Sciatic nerve (tissue), 2 donors: ENCODE data around the gene MYO1A. TPM values are rescaled to one million over a fixed set of nuclear protein-coding genes. Genes with fewer than 3 reads are reported as not detected.

ENCODE experiments used
- ATAC-seq: fragments of 200-7000 bp; cut with Tn5 transposase; one replicate; pipeline ENCODE4 v1.9.1; 2020; ENCODE audit warnings: mild to moderate bottlenecking, moderate library complexity
- DNase-seq: peaks from one replicate; pipeline ENCODE4 v3.0.0-alpha.2; 2020; ENCODE audit warnings: low spot score
- intact Hi-C: fragments of 100-400 bp; cut with DNase I; formaldehyde crosslinking; loops from one replicate; pipeline ENCODE4 v1.14.2; 2022
- total RNA-seq: library from RNA; stranded (reverse); fragmentation: NEBNext Ultra II Directional; extraction: Animal tissue kit (Norgen Biotek cat#: 25700); gene quantifications from one replicate; pipeline ENCODE4 v1.2.1, GENCODE V29; 2021
- donor health status: DM: no; HTN: no; CAD: no.
- donor health status: DM: no; HTN: no; CAD: no.

The MYO1A gene
- total RNA-seq, 1 donor from 2014 or later, result 0.36 TPM

DNA sequence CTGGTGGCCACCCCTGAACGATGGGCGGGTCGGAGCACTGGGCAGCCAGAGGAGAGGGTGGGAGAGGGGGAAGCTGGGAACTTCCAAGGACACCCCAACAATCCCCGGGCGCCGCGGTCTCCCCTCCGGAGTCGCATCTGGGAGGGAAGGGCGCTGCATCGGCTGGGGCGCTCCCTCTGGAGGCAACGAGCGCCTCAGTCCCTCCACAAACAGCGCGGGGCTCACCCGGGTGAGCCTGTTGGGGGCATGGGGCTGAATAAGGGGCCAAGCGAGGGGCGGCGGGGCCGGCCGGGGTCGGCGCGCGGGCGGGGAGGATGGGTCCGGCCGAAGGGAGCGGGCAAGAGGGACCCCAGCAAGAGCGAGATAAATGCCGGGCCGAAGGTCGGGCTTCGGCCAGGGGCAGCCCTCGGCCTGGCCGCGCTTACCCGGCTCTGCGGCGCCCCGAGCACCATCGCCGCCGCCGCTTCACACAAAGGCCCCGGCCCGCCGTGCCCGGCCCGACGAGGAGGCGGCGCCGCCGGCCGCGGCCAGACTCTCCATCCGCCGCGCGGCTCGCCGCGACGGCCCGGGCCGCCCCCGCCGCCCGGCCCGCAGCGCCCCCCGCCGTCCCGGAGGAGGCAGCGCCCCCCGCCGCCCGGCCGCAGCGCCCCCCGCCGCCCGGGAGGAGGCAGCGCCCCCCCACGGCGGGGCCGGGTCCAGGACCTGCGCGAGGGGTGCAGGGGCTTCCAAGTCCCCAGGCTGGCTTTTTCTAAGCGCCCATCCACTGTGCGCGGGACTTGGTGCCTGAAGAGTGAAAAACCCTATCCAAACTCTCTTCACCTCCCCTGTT lies 43.7 kb downstream of the MYO1A start, which contains the start of gene ZBTB39:
Gene ZBTB39 (minus strand): TSS at position 567 of the 829 bp plus-strand sequence. CDS start 1,629 bp downstream, outside the sequence.
- peak; percentile 75 for DNase-seq
- intact Hi-C loops, result no loop called here
- peak; percentile 47 for ATAC-seq

DNA sequence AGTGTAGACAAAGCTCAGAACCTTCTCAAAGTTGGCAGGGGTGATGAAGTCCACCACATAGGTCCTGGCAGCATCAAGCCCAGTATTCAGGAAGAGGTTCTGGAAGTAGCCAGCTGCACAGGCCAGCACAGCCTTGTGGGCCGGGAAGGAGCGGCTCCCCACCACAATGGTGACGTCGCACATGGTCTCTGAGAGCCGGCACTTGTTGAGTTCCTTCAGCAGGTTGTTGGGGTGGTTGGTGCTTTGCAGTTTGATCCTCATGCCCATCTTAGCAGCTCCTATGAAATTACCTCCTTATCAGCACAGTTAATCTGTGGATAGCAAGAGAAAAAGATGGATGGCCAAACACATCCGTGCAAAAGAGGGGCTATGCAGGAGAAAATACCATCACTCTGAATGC lies 45.3 kb downstream of the MYO1A start:
- DNase-seq (no peak), ATAC-seq (no peak)
- intact Hi-C loops, result no loop called here

DNA sequence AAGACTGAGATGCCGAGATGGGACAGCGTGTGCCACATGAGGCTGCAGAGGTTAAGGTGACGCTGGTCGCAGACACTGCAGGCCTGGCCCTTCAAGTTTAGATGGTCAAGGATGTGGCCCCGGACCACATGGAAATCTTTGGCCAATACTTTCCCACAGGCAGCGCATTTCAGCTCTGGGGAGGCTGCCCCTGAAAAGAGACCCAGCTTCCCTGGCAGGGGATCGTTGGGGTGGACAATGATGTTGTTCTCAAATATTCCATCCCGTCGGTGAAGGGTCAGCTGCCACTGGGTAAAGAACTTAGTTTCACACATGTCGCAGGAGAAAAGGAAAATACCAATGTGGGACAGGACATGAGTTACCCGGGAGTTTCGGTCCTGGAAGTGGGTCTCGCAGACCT lies 46.5 kb downstream of the MYO1A start:
- intact Hi-C loops, result no loop called here
- ATAC-seq, result no peak
- DNase-seq, result no peak

DNA sequence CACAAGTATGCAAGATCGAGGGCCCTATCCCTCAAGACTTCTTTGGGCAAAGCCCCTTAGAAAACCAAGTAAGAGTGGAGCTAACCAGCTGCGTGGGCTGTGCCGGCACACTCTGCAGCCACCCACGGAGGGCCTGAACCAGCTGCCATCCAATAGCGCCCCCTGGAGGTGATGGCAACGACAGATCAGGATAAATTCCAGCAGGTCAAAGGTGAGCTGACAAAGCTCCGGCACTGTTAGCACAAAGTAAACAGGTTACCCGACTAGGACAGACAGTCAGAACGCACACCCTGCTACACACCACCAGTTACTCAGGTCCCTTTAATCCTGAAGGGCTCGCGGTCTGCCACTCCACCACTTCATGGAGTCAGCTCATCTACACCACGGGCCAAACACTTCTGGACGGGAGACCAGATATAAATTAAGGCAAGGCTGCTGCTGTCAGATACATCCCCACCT lies 48.5 kb downstream of the MYO1A start:
- intact Hi-C loops, result no loop called here
- DNase-seq (peak; percentile 74), ATAC-seq (peak; percentile 29)

DNA sequence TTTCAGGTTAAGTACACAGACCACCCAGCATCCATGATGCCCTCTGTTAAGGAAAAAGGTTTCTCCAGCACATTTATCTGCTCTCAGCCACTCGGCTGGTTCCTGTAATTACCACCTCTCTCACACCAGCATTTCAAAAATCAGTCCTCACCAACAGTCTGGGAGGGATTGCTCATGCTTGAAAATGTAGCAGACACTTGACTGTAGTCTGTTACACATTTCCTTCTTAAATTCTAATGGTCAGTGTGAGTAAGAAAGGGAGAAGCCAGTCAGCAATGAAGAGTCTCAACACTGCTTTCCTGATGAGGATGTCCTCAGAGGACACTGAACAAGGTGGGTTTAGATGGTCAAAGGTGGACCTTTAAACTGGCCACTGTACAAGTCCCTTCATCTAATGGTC lies 49.5 kb downstream of the MYO1A start:
- ATAC-seq (no peak), DNase-seq (no peak)
- intact Hi-C loops, result no loop called here

DNA sequence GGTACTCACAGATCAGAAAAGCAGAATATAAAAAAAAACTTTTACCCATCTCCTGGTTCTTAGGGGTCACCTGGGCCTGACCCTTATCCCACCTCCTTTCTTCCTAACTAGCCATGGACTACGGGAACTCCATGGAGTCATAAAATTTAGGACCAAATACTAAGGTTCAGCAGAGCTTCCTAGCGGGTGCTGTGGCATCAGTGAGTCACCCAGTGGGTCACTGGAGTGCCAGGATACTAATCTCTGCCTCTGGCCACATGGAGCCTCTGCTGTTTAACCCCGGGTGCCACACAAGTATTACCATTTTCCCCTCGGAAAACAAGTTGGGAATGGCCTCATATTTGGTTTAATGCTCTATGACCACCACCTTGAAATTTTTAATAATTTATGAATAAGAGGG lies 50.5 kb downstream of the MYO1A start:
- DNase-seq, result no peak
- intact Hi-C loops, result no loop called here
- ATAC-seq, result no peak

DNA sequence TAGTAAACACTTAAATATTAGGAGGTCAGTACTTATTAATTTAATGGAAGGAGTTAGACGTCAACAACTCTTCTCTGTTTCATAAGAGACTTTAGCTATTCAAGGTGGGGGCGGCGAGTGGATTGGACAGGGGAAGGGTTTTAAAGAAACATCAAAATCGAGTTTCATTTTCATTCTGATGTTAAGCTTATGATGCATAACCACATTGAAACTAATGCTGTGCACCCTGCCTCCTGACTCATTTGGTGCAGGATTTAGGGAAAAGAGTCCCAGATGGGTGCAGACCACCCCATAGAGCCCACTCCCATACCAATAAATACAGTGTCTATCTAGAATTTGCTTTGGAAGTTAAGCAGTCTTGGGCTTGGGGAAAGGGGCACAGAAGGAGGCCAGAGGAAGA lies 50.9 kb downstream of the MYO1A start:
- no peak for DNase-seq
- intact Hi-C loops, result no loop called here
- ATAC-seq, result no peak

DNA sequence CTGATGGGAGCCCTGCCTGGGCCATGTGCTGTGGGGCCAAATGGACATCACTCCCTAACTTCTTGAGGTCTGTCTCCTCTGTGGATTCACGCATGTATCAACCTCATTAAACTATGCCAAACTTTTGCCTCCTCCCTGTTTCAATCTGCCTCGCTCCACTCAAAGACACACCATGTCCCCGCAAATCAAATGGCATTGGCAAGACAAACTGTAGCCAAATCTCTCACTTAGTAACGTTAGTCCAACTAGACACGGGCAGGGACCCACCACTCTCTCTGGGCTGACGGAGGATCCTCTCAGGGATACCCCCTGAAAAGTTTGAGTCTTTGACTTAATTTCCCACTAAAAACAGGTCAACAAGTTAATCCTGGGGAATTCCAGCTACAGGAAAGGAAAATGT lies 51.6 kb downstream of the MYO1A start:
- DNase-seq (no peak), ATAC-seq (no peak)
- intact Hi-C loops, result no loop called here

DNA sequence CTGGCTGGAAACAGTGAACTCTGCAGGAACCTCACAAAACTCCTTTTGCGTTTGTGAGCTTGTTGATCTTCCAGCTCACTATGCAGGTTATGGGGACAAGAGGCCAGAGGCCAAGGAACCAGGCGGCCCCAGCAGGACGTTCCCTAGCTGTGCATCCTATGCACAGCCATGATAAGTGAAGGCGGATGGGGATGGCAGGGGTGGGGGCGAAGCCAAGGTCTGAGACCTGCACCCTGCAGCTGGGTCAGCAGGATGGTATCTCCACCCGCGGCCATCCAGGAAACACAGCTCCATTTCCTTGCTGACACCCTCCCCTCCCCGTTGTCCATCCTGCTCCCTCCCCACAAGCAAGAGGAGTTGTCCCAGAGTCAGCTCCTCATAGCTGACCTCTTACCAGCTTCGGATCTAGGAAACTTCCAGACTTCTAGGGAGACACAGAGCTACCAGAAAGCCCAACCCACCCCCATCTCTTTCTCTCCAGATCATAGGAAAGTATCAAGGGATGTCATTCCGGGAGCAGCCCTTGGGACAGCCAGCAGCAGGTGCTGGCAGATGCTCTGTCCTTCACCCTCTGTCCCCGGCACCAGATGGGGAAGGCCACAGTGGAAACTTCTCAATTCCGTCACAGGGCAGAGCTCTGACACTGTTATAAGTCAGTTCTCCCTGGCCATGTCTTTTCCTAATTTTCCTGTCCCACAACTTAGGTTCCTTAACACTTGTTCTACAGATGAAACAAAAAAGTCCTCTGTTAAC lies 53.0 kb downstream of the MYO1A start:
- DNase-seq (no peak), ATAC-seq (no peak)
- intact Hi-C loops, result no loop called here

DNA sequence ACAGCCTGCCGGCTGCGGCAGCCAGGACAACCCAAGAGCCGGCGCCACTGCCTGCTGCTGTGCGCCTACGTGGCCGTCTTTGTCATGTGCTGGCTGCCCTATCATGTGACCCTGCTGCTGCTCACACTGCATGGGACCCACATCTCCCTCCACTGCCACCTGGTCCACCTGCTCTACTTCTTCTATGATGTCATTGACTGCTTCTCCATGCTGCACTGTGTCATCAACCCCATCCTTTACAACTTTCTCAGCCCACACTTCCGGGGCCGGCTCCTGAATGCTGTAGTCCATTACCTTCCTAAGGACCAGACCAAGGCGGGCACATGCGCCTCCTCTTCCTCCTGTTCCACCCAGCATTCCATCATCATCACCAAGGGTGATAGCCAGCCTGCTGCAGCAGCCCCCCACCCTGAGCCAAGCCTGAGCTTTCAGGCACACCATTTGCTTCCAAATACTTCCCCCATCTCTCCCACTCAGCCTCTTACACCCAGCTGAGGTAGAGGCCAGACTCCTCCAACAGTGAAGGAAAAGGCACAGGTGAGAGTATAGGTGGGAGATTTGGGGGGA lies 53.9 kb downstream of the MYO1A start:
- DNase-seq, result no peak
- intact Hi-C loops, result no loop called here

DNA sequence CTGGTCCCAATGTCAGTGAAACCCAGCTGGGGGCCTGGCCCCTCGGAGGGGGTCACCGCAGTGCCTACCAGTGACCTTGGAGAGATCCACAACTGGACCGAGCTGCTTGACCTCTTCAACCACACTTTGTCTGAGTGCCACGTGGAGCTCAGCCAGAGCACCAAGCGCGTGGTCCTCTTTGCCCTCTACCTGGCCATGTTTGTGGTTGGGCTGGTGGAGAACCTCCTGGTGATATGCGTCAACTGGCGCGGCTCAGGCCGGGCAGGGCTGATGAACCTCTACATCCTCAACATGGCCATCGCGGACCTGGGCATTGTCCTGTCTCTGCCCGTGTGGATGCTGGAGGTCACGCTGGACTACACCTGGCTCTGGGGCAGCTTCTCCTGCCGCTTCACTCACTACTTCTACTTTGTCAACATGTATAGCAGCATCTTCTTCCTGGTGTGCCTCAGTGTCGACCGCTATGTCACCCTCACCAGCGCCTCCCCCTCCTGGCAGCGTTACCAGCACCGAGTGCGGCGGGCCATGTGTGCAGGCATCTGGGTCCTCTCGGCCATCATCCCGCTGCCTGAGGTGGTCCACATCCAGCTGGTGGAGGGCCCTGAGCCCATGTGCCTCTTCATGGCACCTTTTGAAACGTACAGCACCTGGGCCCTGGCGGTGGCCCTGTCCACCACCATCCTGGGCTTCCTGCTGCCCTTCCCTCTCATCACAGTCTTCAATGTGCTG lies 54.6 kb downstream of the MYO1A start:
- DNase-seq (no peak), ATAC-seq (no peak)
- intact Hi-C loops, result no loop called here

More for the DNA sequence above, 53.9 kb downstream of the MYO1A start:
- ATAC-seq, result no peak

DNA sequence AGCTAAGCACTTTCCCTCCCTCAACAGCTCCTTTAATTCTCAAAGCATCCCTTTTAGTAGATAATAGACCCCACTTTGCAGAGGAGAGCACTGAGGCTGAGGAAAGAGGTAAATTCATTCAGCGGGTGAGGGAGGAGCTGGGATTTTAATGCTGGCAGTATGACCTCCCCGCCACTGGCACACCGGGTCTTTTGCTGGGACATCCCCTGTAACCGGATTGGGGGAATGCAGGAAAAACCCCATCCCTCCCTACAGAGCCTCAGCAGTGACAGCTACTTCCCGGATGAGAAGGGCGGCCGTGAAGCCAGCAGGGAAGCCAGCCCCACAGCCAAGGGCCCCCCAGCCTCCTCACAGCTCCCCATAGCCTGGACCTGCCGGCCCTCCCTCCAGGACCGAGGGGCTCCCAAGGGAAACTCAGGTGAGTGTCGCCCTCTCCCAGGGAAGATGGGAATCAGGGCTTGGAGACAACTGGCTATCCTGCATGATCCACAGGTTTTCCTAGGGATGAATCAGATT lies 55.6 kb downstream of the MYO1A start:
- DNase-seq, result no peak
- intact Hi-C loops, result no loop called here
- ATAC-seq, result no peak

DNA sequence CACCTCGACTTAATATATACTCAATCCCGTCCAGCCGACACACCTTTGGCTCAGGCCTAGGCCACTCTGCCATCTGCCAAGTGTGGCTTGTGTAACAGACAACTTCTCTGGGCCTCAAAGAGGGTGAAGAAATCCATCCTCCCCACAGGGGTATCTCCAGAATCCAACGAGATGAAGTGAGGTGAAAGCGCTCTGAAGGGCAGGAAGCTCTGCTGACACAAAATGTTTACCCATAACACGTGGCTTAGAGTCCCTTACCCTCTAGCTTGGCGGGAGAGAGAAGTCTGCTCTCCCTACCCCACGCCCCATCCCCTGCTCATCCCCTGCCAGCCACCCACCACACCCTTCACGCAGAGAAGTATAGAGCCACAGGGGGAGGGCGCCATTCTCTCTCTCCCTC lies 56.6 kb downstream of the MYO1A start:
- peak; percentile 34 for DNase-seq
- intact Hi-C loops, result no loop called here
- ATAC-seq, result no peak

DNA sequence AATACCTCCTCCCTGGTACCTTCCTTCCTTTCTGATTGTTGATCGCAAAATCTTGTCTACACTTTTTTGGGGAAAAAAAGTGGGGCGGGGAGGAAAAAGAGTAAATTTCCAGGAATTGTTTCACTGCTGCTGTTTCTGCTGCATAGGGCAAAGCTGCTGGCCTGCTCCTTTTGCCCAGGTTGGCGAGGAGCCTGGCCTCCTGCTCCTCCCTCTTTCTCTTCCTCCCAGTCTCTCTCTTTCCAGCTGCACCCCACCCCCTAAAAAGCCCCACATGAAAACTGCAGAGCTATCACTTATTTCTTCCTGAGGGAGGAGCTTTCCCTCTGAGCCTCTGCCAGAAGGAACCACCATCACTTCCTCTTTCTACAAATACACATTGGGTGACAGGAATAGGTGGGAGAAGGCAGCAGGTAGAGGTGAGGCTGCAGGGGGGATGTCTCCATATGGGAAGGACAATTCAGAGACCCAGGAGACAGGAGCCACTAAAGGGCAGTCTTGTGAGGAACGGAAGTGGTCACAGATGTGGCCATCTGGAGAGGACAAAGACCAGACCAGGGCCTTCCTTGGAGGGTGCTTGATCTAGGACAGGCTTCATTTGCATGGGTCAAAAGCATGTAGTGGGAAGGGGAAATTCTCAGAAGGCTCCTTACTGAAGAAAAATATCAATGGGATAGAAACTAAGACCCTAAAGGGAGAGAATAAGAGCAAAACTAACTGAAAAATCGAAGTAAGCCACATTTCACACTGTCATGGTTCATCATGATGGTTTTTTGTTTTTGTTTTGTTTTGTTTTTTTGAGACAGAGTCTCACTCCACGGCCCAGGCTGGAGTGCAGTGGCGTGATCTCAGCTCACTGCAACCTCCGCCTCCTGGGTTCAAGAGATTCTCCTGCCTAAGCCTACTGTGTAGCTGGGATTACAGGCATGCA lies 58.3 kb downstream of the MYO1A start:
- ATAC-seq (peak; percentile 65), DNase-seq (no peak)
- intact Hi-C loops, result no loop called here

DNA sequence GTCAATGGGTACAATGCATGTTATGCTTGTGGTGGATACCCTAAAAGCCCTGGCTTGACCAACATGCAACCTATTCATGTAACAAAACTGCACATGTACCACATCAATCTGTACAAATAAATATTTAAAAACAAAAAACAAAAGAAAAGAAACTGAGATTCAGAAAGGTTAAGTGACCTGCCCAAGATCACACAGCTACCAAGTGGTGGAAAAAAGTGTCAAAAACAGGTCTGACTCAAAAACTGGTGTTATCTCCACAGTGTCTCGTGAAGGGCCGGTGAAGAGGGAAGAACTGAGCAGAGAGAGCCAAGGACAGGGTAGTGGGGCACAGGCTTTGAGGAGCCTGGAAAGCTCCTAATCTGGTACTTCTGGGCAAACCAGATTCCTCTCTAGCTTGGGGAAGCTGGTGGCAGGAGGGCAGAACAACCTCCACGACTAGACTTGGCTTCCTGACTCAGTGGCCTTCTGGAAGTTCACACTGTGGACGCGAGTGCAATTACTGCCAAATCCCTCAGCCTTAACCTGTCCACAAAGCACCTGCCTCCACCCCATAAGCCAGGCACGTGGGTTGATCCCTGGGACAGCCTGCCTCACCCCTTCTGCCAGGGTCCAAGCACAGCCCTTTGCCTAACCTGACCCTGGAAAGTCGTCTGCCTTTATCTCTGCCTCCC lies 59.1 kb downstream of the MYO1A start:
- intact Hi-C loops, result no loop called here
- no peak for DNase-seq
- peak; percentile 8 for ATAC-seq

DNA sequence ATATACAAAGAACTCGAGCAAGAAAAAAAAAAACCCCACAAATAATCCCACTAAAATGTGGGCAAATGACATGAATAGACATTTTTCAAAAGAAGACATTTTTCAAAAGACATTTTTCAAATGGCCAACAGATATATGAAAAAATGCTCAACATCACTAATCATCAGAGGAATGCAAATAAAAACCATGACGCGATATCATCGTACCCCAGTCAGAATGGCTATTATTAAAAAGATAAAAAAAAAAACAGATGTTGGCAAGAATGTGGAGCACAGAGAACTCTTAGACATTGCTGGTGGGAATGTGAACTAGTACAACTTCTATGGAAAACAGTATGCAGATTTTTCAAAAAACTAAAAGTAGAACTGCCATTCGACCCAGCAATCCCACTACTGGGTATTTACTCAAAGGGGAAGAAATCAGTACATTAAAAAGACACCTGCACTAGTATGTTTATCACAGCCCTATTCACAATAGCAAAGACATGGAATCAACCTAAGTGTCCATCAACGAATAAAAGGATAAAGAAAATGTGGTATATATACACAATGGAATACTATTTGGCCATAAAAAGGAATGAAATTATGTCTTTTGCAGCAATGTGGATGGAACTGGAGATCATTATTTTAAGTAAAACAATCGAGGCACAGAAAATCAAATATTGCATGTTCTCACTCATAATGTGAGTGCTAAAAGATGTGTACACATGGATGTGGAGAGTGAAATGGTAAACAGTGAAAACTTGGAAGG lies 59.9 kb downstream of the MYO1A start:
- intact Hi-C loops, result no loop called here
- no peak for ATAC-seq

DNA sequence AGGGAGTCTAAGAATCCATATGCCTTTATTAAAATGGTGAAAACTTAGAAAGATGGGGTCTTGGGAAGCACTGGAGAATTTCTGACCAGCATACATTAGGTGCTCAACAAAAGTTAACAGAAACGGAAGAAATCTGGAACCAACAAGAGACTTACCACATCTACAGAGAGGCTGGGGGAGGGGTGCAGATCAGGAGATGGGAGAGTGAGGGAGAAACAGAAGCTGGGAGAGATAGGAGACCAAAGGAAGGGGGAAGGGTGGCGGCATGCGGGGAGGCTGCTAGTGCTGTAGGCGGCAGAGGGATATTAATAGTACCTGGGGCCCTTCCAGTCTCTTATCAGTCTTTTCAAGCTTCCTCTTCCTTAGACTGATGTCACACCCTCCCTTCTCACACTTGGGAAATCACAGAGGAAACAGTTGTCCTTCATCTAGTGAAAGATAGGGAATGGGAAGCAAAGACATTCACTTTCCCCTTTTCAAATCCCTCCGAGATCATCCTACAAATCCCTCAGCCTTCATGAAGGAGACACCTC lies 61.7 kb downstream of the MYO1A start:
- DNase-seq (no peak), ATAC-seq (no peak)
- intact Hi-C loops, result no loop called here

More for the DNA sequence above, 59.9 kb downstream of the MYO1A start:
- DNase-seq, result no peak
